ENCODE measurements around the gene SELENOP. TPM values are rescaled to one million over a fixed set of nuclear protein-coding genes. Genes with fewer than 3 reads are reported as not detected.

Gene SELENOP
- total RNA-seq, 1 donor, result 31.1 TPM

GRCh38 chr5:42759456-42759855, 52.2 kb downstream of the SELENOP start:
- no peak for DNase-seq (ENCODE audit: low read depth)
- TF ChIP-seq CTCF (IDR thresholded peaks at IDR 0.05; ENCODE audit: insufficient read depth, low read depth, low read length), result no peak
- H3K4me3 ChIP-seq (ENCODE audit: low read depth, low read length), result no peak overlapping the region

- TF ChIP-seq CTCF (IDR thresholded peaks at IDR 0.05; ENCODE audit: insufficient read depth, low read depth, low read length), result no peak
- peak within 1 kb of the TSS; percentile 49 for H3K4me3 ChIP-seq (ENCODE audit: low read depth, low read length)
- DNase-seq (ENCODE audit: low read depth), result no peak
These were observed 54.8 kb downstream of the SELENOP start, which contains the start of gene CCDC152 for GRCh38 chr5:42756606-42757601. Gene CCDC152, plus strand, starts transcription at chr5:42756818. Its CDS starts 2,304 bp downstream, at chr5:42759122.

- DNase-seq (ENCODE audit: low read depth), result no peak
- H3K4me3 ChIP-seq (ENCODE audit: low read depth, low read length), result no peak overlapping the region
- TF ChIP-seq CTCF (IDR thresholded peaks at IDR 0.05; ENCODE audit: insufficient read depth, low read depth, low read length), result no peak
These were observed 58.6 kb downstream of the SELENOP start for GRCh38 chr5:42753099-42753498.

- TF ChIP-seq CTCF (IDR thresholded peaks at IDR 0.05; ENCODE audit: insufficient read depth, low read depth, low read length), result no peak
- no peak for DNase-seq (ENCODE audit: low read depth)
- H3K4me3 ChIP-seq (ENCODE audit: low read depth, low read length), result no peak overlapping the region
These were observed 60.6 kb downstream of the SELENOP start for GRCh38 chr5:42751044-42751443.

- no peak overlapping the region for H3K4me3 ChIP-seq (ENCODE audit: low read depth, low read length)
- DNase-seq (ENCODE audit: low read depth), result no peak
- no peak for TF ChIP-seq CTCF (IDR thresholded peaks at IDR 0.05; ENCODE audit: insufficient read depth, low read depth, low read length)
These were observed 61.2 kb downstream of the SELENOP start for GRCh38 chr5:42750507-42750906.

Other genes starting within 250 kb of the SELENOP start
- 0.86 and 0.97 TPM in 2 replicates for gene CCDC152, start 55.1 kb downstream of the SELENOP start, total RNA-seq
- 2.9 and 3.9 TPM in 2 replicates for gene ANXA2R, start 228.4 kb upstream of the SELENOP start, total RNA-seq